SK-N-SH (cell line): ENCODE results near the gene OR2M3. TPM values are rescaled to one million over a fixed set of nuclear protein-coding genes. Genes with fewer than 3 reads are reported as not detected.

ENCODE experiments used
- CTCF ChIA-PET: fragments of 300-600, 350-600 bp; formaldehyde crosslinking; extraction: SDS; loops from one replicate; lab custom pipeline; 2021; lab: Yijun Ruan, JAX
- POLR2A ChIA-PET: fragments of 350-600 bp; sonication (Branson Sonifier 250); formaldehyde crosslinking; extraction: SDS; loops from one replicate; lab custom pipeline; 2020; ENCODE audit warnings: antibody characterized with exemption, inconsistent platforms; lab: Yijun Ruan, JAX
- DNase-seq: peaks from one replicate; pipeline ENCODE4 v3.0.0; 2012
- H2AFZ ChIP-seq: fragments of 200-600 bp; sonication (generic); 2 replicates; pipeline ENCODE4 v1.8.1; 2016; ENCODE audit warnings: antibody characterized with exemption, mild to moderate bottlenecking, low read depth
- H3F3A ChIP-seq: fragments of 200-600 bp; sonication (generic); replicated peaks from 2 replicates; pipeline ENCODE3; 2016; ENCODE audit warnings: antibody characterized with exemption, mild to moderate bottlenecking; ENCODE audit not compliant: insufficient read depth
- H3K27ac ChIP-seq, 2 experiments: fragments of 200-500 bp in 1 of 2; fragments of 200-600 bp in 1 of 2; sonication (Bioruptor generic) in 1 of 2; sonication (generic), shearing (Covaris generic) in 1 of 2; 2 replicates each; pipeline versions ENCODE4 v1.5.1 to v1.6.1; 2014 to 2016; ENCODE audit warnings: low read depth in 2 of 2, inconsistent platforms in 1 of 2, low read length in 1 of 2, mild to moderate bottlenecking in 1 of 2, mixed read lengths in 1 of 2
- H3K27me3 ChIP-seq: fragments of 200-600 bp; sonication (generic), shearing (Covaris generic); 2 replicates; pipeline ENCODE4 v1.6.1; 2016; ENCODE audit warnings: mixed run types; ENCODE audit not compliant: insufficient read depth
- H3K36me3 ChIP-seq, 2 experiments: fragments of 200-500 bp in 1 of 2; fragments of 200-600 bp in 1 of 2; sonication (Bioruptor generic) in 1 of 2; sonication (generic) in 1 of 2; replicated peaks in 1 of 2; 2 replicates each; pipeline versions ENCODE3 to v1.5.1; 2014 to 2016; ENCODE audit warnings: low read length in 1 of 2, mild to moderate bottlenecking in 1 of 2; ENCODE audit not compliant: insufficient read depth in 2 of 2, control insufficient read depth in 1 of 2
- H3K4me1 ChIP-seq, 2 experiments: fragments of 200-500 bp in 1 of 2; fragments of 200-600 bp in 1 of 2; sonication (Bioruptor generic) in 1 of 2; sonication (generic), shearing (Covaris generic) in 1 of 2; 2 replicates each; pipeline versions ENCODE4 v1.5.1 to v1.6.1; 2014 to 2016; ENCODE audit warnings: low read depth in 1 of 2, low read length in 1 of 2, mixed run types in 1 of 2; ENCODE audit not compliant: insufficient read depth in 2 of 2, control insufficient read depth in 1 of 2
- H3K4me2 ChIP-seq: fragments of 200-600 bp; sonication (generic), shearing (Covaris generic); 2 replicates; pipeline ENCODE4 v1.6.1; 2017; ENCODE audit warnings: mixed run types
- H3K4me3 ChIP-seq, 2 experiments: fragments of 200-500 bp in 1 of 2; fragments of 200-600 bp in 1 of 2; sonication (Bioruptor generic) in 1 of 2; sonication (generic), shearing (Covaris generic) in 1 of 2; 2 replicates each; pipeline versions ENCODE4 v1.5.1 to v1.8.1; 2014 to 2016; ENCODE audit warnings: low read depth in 2 of 2, inconsistent platforms in 1 of 2, low read length in 1 of 2, mild to moderate bottlenecking in 1 of 2, mixed read lengths in 1 of 2, moderate library complexity in 1 of 2
- H3K79me2 ChIP-seq: fragments of 200-600 bp; sonication (generic); 2 replicates; pipeline ENCODE4 v1.8.1; 2017; ENCODE audit warnings: mild to moderate bottlenecking; ENCODE audit not compliant: insufficient read depth
- H3K9ac ChIP-seq: fragments of 200-600 bp; sonication (generic); 2 replicates; pipeline ENCODE4 v1.6.1; 2017; ENCODE audit warnings: mixed run types
- H3K9me2 ChIP-seq: fragments of 200-600 bp; sonication (generic); 2 replicates; pipeline ENCODE4 v1.6.1; 2017; ENCODE audit warnings: mixed run types
- H3K9me3 ChIP-seq: fragments of 200-600 bp; sonication (generic); 2 replicates; pipeline ENCODE4 v1.6.1; 2017; ENCODE audit warnings: mixed run types, mild to moderate bottlenecking, moderate library complexity
- H4K20me1 ChIP-seq: fragments of 200-600 bp; sonication (generic); 2 replicates; pipeline ENCODE4 v1.6.1; 2017; ENCODE audit warnings: mild to moderate bottlenecking, mixed run types; ENCODE audit not compliant: insufficient read depth
- CHD2 ChIP-seq: fragments of 150-350 bp; IDR thresholded peaks from 2 replicates; pipeline ENCODE4 v1.6.1; 2018; ENCODE audit warnings: low read length; ENCODE audit not compliant: partially characterized antibody
- ELF1 ChIP-seq: IDR thresholded peaks from 2 replicates; pipeline ENCODE4 v1.4.0; 2012
- EP300 ChIP-seq, 2 experiments: IDR thresholded peaks; 2 replicates each; pipeline versions ENCODE4 v1.4.0 to v1.6.1; 2012; ENCODE audit warnings: borderline replicate concordance in 1 of 2, low read depth in 1 of 2, low read length in 1 of 2
- MEF2A ChIP-seq: IDR thresholded peaks from 2 replicates; pipeline ENCODE4 v1.4.0; 2012; ENCODE audit warnings: low read depth, borderline replicate concordance
- MXI1 ChIP-seq: IDR thresholded peaks from 2 replicates; pipeline ENCODE4 v1.6.1; 2012; ENCODE audit warnings: mild to moderate bottlenecking, low read depth, low read length, improper control_type of control experiment
- NFIC ChIP-seq: IDR thresholded peaks from 2 replicates; pipeline ENCODE4 v1.4.0; 2012; ENCODE audit warnings: borderline replicate concordance
- POLR2AphosphoS5 ChIP-seq: IDR thresholded peaks from 2 replicates; pipeline ENCODE4 v1.6.1; 2012; ENCODE audit warnings: low read depth, low read length
- RAD21 ChIP-seq: IDR thresholded peaks from 2 replicates; pipeline ENCODE4 v1.6.1; 2012; ENCODE audit warnings: mild to moderate bottlenecking, low read length
- SIN3A ChIP-seq: IDR thresholded peaks from 2 replicates; pipeline ENCODE4 v1.6.1; 2012; ENCODE audit warnings: low read depth, mild to moderate bottlenecking, low read length, moderate library complexity, borderline replicate concordance
- YY1 ChIP-seq: IDR thresholded peaks from 2 replicates; pipeline ENCODE4 v1.4.0; 2012; ENCODE audit warnings: low read depth, mild to moderate bottlenecking
- WGBS: methylation state at CpG from one replicate; pipeline ENCODE4 v1.1.6; 2017; ENCODE audit warnings: low lambda C conversion rate; 5-methylcytosine and 5-hydroxymethylcytosine counted together
- polyA plus RNA-seq, 3 experiments: library from polyadenylated mRNA; depleted of rRNA; stranded (reverse); fragments of >200 nt; gene quantifications; 2 replicates each; pipeline ENCODE4 v1.2.3, GENCODE V29; 2012
- TF ChIP-seq, protein P1 (sequence below): IDR thresholded peaks from 2 replicates; pipeline ENCODE4 v1.6.1; 2012; ENCODE audit warnings: mild to moderate bottlenecking, low read depth, low read length, moderate library complexity
- TF ChIP-seq, protein P2 (sequence below): fragments of 150-350 bp; IDR thresholded peaks from 2 replicates; pipeline ENCODE4 v1.6.1; 2017; ENCODE audit warnings: antibody characterized with exemption, low read length, low read depth, borderline replicate concordance
- TF ChIP-seq, protein P3 (sequence below): IDR thresholded peaks from 2 replicates; pipeline ENCODE4 v1.4.0; 2012; ENCODE audit warnings: low read depth, borderline replicate concordance
- TF ChIP-seq, protein P4 (sequence below): IDR thresholded peaks from 2 replicates; pipeline ENCODE4 v1.4.0; 2012; ENCODE audit warnings: low read depth
- TF ChIP-seq, protein P5 (sequence below): fragments of 150-350 bp; IDR thresholded peaks from 2 replicates; pipeline ENCODE4 v1.6.1; 2016; ENCODE audit warnings: mild to moderate bottlenecking, low read depth, low read length

OR2M3 gene
- polyA plus RNA-seq, 1 of the 3 experiments (the other 2 are of a cell fraction) = not detected

DNA sequence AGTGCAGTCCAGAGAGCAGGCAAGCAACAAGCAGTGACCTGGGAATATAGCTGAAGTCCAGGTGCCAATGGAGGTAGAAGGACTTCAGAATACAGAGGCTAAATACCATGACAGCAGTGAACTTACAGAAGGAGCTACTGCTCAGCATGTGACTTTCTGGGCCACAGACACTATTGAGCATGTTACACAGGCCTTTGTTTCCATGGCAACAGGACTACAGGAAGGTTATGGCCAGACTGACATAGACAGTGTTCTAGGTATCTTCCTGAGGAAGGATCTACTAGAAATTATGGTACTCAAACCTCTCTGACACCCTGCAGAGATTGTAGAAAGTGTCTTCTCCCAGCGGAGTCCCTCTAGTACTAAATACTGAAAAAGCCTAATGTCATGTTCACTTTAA is 41.1 kb upstream of the OR2M3 start:
- Histone ChIP-seq H3K9ac (no peak overlapping the region), H3K9me3 (peaks cover 10% of the 10 kb centered on the region; the same call in 1 of the 2 replicates), H3K9me2 (no peaks in the 10 kb centered on the region), H3K4me1 (no peaks in the 10 kb centered on the region), H3K4me3 (no peak overlapping the region), H3K4me2 (no peak overlapping the region), H3K79me2 (no peaks in the 10 kb centered on the region), H3F3A (no peaks in the 10 kb centered on the region), H4K20me1 (no peaks in the 10 kb centered on the region), H3K36me3 (no peaks in the 10 kb centered on the region), H3K27me3 (no peaks in the 10 kb centered on the region), H2AFZ (no peak overlapping the region), H3K27ac (no peak overlapping the region)
- TF ChIP-seq, protein P1, sequence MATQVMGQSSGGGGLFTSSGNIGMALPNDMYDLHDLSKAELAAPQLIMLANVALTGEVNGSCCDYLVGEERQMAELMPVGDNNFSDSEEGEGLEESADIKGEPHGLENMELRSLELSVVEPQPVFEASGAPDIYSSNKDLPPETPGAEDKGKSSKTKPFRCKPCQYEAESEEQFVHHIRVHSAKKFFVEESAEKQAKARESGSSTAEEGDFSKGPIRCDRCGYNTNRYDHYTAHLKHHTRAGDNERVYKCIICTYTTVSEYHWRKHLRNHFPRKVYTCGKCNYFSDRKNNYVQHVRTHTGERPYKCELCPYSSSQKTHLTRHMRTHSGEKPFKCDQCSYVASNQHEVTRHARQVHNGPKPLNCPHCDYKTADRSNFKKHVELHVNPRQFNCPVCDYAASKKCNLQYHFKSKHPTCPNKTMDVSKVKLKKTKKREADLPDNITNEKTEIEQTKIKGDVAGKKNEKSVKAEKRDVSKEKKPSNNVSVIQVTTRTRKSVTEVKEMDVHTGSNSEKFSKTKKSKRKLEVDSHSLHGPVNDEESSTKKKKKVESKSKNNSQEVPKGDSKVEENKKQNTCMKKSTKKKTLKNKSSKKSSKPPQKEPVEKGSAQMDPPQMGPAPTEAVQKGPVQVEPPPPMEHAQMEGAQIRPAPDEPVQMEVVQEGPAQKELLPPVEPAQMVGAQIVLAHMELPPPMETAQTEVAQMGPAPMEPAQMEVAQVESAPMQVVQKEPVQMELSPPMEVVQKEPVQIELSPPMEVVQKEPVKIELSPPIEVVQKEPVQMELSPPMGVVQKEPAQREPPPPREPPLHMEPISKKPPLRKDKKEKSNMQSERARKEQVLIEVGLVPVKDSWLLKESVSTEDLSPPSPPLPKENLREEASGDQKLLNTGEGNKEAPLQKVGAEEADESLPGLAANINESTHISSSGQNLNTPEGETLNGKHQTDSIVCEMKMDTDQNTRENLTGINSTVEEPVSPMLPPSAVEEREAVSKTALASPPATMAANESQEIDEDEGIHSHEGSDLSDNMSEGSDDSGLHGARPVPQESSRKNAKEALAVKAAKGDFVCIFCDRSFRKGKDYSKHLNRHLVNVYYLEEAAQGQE = no peak
- TF ChIP-seq, protein P2, sequence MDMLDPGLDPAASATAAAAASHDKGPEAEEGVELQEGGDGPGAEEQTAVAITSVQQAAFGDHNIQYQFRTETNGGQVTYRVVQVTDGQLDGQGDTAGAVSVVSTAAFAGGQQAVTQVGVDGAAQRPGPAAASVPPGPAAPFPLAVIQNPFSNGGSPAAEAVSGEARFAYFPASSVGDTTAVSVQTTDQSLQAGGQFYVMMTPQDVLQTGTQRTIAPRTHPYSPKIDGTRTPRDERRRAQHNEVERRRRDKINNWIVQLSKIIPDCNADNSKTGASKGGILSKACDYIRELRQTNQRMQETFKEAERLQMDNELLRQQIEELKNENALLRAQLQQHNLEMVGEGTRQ = no peak
- TF ChIP-seq MEF2A = no peak
- no peak for TF ChIP-seq EP300 (IDR thresholded peaks at IDR 0.05; ENCODE audit: borderline replicate concordance in 1 of 2, low read depth in 1 of 2, low read length in 1 of 2)
- TF ChIP-seq, protein P3, sequence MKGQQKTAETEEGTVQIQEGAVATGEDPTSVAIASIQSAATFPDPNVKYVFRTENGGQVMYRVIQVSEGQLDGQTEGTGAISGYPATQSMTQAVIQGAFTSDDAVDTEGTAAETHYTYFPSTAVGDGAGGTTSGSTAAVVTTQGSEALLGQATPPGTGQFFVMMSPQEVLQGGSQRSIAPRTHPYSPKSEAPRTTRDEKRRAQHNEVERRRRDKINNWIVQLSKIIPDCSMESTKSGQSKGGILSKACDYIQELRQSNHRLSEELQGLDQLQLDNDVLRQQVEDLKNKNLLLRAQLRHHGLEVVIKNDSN = no peak
- no peak for TF ChIP-seq SIN3A
- TF ChIP-seq ELF1 = no peak
- no peak for TF ChIP-seq YY1
- no peak for TF ChIP-seq NFIC
- TF ChIP-seq CHD2 = no peak
- TF ChIP-seq, protein P4, sequence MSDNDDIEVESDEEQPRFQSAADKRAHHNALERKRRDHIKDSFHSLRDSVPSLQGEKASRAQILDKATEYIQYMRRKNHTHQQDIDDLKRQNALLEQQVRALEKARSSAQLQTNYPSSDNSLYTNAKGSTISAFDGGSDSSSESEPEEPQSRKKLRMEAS = no peak
- TF ChIP-seq, protein P5, sequence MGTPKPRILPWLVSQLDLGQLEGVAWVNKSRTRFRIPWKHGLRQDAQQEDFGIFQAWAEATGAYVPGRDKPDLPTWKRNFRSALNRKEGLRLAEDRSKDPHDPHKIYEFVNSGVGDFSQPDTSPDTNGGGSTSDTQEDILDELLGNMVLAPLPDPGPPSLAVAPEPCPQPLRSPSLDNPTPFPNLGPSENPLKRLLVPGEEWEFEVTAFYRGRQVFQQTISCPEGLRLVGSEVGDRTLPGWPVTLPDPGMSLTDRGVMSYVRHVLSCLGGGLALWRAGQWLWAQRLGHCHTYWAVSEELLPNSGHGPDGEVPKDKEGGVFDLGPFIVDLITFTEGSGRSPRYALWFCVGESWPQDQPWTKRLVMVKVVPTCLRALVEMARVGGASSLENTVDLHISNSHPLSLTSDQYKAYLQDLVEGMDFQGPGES = no peak
- TF ChIP-seq RAD21 = no peak
- no peak for TF ChIP-seq POLR2AphosphoS5
- TF ChIP-seq MXI1 = no peak
- ChIA-PET CTCF (no interaction called here), POLR2A (no interaction called here)
- no peak for DNase-seq
- WGBS = 0% methylated on average over 1 of the region's 1 CpG
